HG03571 (cell line): ENCODE measurements around the gene HPCA.

Experiments used
- ATAC-seq: cut with Tn5 transposase; IDR thresholded peaks from one replicate; pipeline ENCODE4 v1.9.1; 2021; ENCODE audit not compliant: unreplicated experiment

The HPCA gene

DNA sequence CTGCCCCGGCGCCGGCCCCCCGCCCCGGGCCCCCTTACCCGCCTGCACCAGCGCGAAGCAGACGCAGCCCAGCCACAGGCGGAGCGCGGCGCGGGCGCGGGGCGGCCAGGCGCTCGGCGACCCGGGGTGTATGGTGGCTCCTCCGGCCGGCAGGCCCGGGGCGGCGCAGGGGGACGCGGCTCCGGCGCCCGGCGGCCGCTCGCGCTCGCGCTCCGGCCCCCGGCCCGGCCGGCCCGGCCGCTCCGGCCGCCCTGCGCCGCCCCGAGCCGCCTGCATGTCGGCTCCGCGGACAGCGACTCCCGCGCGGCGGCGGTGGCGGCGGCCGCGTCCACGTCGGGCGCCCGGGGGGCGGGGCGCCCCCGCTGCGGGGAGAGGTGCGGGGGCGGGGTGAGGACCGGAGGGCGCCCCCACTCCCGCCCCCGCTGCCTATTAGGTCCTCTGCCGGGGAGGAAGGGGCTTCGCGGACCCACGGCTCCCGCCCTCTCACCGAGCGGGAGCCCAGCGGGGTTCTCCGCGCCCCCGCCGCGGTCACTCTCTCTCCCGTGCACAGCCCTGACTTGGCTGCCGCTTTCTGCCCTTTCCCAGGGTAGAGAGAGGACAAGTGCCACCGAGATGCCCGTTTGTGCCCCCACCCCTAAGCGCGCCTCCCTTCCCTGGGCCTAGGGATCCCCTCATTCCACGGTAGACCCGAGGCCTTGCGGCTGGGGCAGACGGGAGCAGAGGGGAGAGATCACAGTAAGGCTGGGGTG lies 15.5 kb upstream of the HPCA start, which contains the start of gene FNDC5:
Gene FNDC5, minus strand, starts transcription at position 298 of the 749 bp plus-strand sequence.
- ATAC-seq = no peak

DNA sequence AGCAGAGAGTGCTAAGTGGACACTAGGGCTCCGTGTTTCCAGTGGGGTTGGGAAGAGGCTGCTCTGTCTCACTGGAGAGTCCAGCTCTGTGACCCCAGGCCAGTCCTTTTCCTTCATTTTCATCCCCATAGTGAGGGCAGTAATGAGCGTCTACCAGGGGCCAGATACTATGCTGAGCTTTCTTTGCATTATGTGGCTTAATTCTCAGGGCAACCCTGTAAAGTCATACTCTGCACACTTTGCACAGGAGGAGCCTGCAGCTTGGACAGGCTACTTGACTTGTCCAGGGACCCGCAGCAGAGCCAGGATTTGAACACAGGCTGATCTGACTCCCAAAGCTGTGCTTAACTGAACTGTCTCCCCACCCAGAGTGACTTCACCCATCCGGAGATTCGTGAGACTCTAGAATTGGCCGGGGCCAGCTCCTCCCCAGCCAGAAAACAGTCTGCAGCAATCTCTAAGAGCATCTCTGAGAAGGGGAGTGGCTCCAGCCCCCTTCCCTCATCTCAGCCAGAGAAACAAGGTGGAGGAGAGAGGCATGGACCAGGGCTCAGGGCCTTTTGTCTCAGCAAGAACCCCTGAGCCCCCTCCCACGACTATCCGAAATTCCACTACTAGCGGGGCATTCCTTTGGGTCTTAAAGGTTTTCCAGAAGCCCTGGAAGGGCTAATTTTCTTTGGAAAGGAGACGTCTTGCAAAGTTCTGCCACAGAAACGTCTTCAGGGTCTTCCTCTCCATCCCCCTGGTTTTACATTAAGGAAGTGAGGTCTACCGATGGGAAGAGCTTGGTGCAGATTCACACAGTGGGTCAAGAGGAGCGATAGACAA lies 14.7 kb upstream of the HPCA start:
- no peak for ATAC-seq

DNA sequence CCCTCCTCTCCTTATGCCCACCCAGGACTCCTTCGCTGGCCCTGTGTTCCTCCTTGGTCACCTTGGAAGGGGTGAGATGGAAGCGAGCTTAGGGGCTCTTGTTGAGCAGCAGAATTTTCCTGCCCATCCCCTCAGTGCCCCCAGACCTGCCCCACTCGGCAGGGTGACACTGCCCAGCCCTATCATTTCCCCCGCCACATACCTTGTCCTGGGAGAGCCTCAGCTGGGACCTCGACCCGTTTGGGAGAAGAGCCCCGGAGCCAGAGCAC lies 14.2 kb upstream of the HPCA start:
- ATAC-seq = no peak

DNA sequence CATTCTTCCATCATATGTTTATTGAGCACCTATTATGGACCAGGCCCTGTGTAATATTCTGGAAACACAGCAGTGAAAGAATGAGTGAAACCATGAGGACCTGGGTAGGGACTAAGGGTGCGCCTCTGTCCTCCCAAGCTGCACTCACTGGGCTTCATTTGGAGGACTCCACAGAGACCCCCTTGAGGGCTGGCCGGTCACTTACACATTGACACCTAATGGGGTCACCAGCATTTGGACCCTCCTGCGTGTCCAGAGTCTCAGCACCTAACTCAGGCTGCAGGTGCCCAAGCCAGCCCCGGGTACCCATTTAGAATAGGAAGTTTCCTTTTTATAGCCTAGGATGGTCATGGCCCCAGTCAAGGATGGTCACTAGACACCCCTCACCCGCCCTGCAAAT lies 12.8 kb upstream of the HPCA start:
- ATAC-seq = no peak

DNA sequence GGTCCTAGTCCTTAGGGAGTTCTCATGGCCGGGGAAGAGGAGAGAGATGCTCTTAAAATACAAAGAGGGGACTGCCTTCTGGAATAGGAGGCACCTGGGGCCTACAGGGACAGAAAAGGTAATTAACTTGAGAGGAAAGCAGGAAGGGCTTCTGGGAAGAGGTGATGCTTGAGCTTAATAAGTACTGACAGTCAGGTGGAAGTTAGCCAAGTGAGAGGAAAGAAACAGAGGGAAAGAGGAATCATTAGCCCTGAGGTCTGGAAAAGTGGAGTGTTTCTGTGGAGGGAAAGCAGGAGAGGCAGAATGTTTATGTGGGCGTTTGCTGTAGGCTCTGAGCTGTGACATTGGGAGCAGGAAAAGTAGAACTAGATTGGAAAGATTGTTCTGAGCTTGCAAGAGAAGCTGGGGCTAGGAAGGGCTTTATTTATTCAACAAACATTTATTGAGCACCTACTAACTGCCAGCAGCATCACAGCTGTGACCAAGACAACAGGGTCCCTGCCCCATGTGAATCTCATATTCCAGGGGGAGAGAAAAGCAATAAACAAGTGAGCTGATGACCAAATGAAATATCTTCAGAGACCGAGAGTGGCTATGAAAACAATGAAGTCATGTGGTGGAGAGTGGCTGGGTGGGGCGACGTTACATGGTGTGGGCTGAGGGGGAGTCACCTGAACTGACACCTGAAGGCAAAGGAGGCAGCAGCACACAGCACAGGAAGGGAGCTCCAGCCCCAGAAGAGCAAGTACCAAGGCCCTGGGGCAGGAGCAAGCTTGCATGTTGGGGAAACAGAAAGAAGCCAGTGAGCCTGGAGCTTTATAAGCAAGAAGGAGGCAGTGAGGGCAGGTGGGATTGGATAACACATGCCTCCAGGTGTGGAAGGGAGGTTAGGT lies 11.2 kb upstream of the HPCA start:
- ATAC-seq = no peak

DNA sequence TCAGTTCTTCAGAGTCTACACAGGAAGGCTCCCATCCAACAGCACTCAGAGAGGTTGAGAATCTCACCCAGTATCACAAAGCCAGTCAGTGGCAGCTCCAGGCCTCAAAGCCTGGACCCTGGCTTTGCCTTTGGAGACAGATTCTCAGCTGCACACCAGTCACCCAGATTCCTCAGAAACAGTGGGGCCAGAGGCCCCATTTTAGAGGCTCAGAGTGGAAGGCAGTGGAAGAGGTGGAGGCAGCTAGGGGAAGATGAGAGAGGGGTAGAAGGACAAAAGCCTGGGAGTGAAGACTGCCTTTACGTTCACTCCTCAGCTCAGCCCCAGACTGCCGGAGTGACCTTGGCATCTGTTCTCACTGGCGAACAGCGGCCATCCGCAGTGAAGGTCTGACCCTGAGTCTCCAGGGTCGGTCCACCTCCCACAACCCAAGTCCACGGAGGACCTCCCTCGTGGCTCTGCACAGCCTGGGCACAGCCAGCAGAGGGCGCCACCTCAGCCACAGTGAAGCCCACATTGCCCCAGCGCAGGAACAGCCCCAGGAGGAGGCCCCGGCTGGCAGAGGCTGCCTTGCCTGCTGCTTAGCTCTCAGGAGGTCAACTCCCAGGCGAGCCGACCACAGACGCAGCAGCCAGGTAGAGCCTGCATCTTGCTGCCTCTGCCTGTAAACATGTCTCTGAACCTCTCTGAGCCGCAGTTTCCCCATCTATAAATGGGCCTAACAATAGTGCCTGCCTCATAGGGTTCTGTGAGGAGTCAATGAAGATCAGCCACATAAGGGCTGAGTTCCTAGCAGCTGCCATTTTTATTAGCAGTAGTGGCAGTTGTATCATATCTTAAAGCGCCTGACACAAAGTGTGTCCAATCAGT lies 9.7 kb upstream of the HPCA start:
- no peak for ATAC-seq

DNA sequence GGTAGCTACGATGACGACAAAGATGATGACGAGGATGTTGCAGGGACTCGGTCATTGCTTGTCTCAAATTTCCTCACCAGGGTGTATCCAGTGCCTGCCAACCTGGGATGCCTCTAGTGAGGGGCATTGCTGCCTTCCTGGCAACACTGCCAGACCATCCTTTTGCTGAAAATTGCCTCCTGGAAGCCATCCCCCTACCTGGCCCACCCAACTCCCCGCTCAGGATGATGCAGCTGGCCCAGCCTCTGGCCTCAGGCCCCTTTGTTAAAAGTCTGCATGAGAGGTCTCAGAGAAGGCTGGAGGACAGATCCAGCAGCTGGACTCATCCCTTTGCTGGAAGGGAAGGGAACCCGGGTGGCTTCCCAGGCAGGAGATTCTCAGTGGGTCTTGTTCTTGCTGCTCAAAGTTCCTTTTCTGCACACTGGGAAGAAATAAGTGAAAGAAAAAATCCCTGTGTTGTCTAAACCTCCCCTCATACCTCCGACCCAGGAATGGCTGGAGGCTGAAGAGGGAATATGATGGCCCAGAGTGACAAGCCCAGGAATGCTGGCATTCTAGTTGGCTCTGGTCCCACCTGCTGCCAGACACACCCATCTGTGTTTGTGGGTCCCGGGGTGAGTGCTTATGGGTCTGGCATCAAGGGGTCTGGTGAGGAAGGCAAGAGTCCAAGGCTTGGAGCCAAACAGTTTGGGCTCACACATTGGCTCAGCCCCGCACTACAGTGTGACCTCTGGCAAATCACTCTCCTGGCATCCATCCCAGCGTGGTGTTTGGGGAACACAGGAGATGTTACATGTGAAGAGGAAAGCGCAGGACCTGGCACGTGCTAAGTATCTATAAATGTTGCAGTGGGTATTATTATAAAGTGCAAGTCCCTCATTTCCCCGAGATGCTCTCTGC lies 8.8 kb upstream of the HPCA start:
- no peak for ATAC-seq

DNA sequence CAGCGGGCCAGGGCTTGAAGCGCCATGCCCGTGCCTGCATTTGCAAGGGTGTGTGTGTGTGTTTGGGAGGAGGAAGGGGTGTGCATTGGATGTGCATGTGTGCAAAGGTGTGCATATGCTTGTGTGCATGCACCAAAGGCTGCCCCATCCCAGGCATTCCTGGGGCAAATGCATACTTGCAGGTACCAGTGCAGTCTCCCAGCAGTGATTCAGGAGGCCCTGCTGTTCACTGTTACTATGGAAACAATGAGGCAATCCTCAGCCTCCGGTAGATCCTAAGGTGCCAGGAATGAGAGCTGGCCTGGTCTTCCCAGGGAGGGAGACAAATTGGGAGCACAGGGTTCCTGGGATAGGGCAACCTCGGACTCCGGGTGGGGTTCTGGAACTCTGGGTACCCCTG lies 8.1 kb upstream of the HPCA start:
- ATAC-seq = no peak

DNA sequence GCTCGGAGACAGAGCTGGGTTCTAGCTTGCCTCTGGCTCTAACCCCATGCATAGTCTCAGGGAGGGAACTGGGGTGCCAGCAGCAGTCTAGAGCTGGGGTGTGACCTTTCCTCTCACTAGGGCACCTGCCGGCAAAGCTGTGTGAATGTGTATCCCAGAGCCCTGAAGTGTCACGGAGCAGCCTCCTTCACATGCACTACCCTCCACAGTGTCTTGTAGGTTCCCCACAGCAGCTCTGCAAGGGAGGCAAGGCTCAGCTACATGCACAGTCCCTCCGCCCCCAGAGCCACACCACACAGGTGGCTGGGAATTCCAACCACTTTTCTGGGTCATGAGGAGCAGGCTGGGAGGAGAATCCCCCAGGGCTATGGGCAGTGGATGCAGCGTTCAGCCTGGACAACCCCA lies 7.7 kb upstream of the HPCA start:
- ATAC-seq = no peak

DNA sequence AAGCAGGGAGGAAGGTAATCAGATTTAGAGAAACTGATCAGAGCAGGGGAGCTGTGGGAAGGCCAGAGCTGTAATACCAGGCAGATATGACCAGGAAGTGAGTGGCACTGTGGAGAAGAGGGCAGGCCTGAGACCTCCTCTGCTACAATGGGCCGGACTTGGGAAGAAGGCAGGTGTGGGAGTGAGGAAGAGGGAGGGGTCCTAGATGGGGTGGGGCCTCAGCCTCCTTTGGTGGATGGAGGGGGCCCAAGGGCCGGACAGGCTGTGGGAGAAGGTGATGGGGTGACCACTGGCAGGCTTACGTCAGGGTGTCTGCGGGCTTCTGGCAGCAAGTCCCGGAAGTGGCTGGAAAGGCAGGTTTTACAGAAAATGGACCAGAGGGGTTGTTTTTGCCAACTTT lies 5.0 kb upstream of the HPCA start:
- ATAC-seq = no peak

DNA sequence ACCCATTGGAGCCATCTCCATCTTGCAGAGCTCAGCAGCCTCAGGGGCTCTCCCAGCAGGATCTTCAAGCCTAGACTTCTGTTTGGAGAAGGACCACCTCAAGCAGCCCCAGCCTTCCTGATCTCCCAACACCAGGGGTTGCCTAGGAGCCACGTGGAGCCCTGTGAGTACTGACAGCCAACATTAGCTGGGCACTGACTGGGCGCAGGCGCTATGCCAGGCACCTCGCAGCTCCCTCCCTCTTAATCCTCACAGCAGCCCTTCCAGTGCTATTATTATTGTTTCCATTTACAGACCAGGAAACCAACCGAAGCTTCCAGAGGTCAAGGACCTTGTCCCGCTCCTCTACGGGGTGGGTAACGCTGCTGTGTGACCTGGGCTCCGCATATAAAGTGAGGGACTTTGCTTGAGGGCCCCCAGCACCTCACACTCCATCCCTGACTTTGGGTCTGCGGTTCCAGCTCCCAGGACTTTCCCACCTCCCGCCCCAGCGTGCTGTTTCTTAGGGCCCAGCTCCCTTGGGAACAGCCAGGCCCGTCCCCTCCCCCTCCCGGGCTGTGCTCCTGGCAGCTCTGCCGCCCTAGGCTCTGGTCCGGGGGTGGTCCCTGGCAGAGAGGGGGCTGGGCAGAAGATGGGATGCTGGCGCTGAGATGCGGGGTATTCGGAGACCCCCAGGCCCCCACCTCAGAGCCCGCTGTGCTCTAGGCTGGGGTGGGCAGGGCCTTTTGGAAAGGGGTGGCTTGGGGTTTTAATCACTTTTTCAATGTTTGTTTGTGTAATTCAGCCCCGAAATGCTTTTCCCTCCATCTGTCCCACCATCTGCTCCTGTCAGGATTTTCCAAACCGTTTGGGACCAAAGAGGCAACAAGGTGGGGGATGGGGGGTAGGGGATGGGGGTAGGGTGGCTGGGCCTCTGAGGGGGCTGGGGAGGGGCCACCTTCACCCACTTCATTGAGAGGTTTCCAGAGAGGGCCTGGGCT lies 4.1 kb upstream of the HPCA start:
- no peak for ATAC-seq

DNA sequence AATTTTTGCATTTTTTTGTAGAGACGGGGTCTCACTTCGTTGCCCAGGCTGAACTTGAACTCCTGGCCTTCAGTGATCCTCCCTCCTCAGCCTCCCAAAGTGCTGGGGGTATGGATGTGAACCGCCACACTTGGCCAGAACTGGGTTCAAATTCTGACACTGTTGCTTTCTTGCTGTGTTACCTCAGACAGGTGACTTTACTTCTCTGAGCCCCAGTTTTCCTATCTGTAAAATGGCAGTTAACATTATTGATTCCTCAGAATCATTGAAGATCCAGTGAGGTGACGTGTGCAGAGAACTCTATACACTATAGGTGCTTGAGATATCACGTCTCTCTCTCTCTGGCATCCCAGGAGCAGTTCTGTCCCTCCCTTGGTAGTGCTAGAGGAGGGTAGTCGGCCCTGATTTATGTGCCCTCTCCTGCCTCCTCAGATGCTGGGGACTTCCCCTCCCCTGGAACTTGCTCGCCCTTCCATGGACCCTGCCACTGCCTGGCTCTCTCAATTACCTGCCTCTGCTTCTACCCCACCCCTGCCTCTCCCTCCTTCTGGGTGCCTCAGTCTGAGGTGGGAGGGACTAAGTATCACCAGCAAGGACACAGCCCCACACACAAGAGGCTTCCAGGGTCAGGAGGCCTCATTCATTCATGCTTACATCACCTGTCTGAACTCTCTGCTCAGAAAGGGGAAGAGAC lies 2.8 kb upstream of the HPCA start:
- no peak for ATAC-seq

DNA sequence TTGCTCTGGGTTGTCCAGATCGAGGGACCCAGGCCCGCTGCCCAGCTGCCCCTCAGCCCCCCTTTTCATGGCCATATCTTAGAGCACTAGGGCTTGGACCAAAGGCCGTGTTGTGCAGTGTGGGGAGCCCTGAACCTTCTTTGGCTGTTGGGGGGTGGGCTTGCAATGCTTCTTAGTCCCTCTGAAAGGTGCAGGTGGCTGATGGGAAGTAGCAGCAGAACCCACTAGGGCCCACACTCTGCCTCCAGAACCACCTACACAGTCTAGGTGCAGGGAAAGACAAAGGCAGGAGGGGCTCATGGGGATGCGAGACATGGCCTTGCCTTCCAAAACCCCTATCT lies 2.3 kb upstream of the HPCA start:
- no peak for ATAC-seq

DNA sequence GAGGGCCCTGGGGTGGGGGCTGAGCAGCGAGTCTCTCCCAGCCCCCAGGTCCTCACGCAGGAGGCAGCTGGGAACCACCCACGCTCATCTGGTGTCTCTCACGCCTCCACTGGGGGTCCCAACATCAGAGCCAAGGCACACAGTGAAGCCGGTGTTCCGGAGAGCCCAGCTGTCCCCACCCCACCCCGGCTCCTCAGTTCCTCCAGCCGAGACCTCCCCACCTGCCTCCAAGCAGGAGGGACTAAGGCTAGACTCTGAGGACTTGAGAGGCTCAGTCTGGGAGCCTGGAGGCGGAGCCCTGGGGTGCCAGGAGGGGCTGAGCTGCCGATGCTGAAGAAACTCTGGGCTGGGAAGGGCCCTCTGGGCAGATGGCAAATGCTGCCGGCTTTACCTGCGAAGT lies 1.6 kb upstream of the HPCA start:
- ATAC-seq = no peak

DNA sequence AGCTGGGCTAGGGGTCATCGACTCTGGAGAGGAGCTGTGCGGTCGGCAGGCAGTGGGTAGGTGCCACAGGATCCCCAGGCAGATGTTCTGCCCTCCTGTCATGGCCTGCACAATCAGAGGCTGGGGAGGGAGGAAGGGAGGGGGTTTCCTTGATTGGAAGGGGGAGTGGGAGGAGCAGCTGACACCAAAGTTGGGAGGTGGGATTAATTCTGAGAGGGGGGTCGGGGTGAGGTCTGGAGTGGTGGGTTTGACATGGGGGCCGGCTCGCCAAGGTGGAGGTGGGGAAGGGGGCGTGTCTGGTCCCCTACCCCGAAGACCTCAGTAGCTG lies 651 bp upstream of the HPCA start:
- no peak for ATAC-seq

DNA sequence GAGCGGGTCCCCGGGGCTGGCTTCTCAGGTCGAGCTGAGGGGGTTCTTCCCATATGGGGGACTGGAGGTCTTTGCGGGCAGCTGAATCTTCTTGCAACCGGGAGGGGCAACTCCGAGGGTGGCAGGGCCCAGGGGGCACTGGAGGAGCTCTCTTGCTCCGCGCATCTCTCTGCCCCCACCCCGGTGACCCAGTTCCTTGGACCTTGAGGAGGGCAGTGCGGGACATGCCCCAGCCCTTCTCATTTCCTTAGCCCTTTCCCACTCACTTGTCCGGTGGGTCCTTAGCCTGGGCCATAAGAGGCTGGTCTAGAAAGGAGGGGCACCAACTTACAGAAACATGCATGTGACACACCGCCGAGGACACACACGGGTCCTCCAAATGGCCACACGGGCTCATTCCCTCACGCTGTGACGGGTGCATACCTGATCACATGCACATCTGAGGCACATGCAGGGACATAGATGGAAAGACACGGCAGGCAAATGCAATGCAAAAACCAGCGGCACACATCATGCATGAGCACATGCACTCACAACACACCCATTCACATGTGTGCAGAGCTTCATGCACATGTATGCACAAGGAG lies 630 bp downstream of the HPCA start:
- no peak for ATAC-seq

DNA sequence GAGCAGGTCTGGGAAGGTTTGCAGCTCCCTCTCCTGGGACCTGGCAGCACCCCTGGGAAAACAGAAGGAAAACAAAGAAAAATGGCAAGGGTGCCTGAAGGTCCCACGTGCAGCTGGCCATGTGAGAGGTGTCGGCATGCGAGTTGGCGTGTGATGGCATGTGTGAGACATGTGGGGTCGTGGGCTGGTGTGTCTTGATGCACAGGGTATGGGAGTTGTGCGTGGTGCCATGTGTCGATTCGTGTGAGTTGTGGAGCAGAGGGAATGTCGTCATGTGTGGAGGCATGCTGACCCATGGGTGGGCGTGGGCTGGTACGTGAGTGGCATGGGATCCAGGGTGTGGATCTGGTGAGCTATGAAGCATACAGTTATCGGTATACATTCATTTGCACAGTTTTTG lies 1.3 kb downstream of the HPCA start:
- no peak for ATAC-seq

DNA sequence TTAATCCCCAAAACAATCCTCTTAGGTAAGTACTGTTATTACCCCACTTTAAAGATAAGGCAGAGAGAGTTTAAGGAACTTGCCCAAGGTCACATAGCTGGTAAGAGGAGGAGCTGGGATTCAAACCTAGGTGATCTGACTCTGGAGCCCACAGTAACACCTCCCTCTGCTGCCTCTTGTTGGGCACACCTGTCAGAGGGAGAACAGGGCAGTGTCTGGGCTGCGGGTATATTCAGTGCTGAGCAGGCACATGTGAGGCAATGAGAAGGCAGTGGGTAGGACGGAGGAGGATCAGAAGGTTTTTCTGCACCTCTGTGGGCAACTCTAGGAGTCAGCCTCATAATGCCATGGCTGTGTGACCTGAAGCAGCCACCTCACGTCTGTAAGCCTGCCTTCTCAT lies 1.8 kb downstream of the HPCA start:
- no peak for ATAC-seq
